Stimulated activated CD4-positive, alpha-beta T cell treated with anti-CD3 and anti-CD28 coated beads, Interleukin-4, amount 100 ng/mL, for 48 hours (primary cell): ENCODE data around the gene SIN3A.

ENCODE experiments used
- DNase-seq, 2 donors: peaks; one replicate each; pipeline ENCODE4 v3.0.0-alpha.2; 2020; ENCODE audit warnings: low read depth in 2 of 2

SIN3A gene

GRCh38 chr15:75380773-75381172 lies 70.7 kb downstream of the SIN3A start:
- no peak for DNase-seq

GRCh38 chr15:75371901-75372688 lies 79.4 kb downstream of the SIN3A start:
- DNase-seq, result no peak

- DNase-seq, result no peak
Measured at GRCh38 chr15:75371486-75371885, 80.0 kb downstream of the SIN3A start.

GRCh38 chr15:75369897-75370581 lies 81.5 kb downstream of the SIN3A start:
- DNase-seq, result no peak

- DNase-seq, result no peak
Measured at GRCh38 chr15:75368689-75369239, 82.7 kb downstream of the SIN3A start.

GRCh38 chr15:75367913-75368688 lies 83.4 kb downstream of the SIN3A start, which contains the start of gene MAN2C1:
Gene MAN2C1 (minus strand): TSS chr15:75368607. CDS start chr15:75368583, 24 bp downstream.
- DNase-seq, result peak; percentile 92 to 95

- DNase-seq, result no peak
Measured at GRCh38 chr15:75367406-75367912, 84.0 kb downstream of the SIN3A start.

- DNase-seq, result no peak
Measured at GRCh38 chr15:75367006-75367405, 84.5 kb downstream of the SIN3A start.

- DNase-seq, result no peak
Measured at GRCh38 chr15:75366163-75366562, 85.3 kb downstream of the SIN3A start.

- DNase-seq, result no peak
Measured at GRCh38 chr15:75364881-75365280, 86.6 kb downstream of the SIN3A start.

GRCh38 chr15:75363786-75364185 lies 87.7 kb downstream of the SIN3A start:
- no peak for DNase-seq

GRCh38 chr15:75362642-75363249 lies 88.7 kb downstream of the SIN3A start:
- DNase-seq, result no peak

- DNase-seq, result no peak
Measured at GRCh38 chr15:75361989-75362641, 89.4 kb downstream of the SIN3A start.

- DNase-seq, result no peak
Measured at GRCh38 chr15:75361361-75361988, 90.0 kb downstream of the SIN3A start.

GRCh38 chr15:75360856-75361255 lies 90.6 kb downstream of the SIN3A start:
- DNase-seq, result no peak

GRCh38 chr15:75360391-75360790 lies 91.1 kb downstream of the SIN3A start:
- no peak for DNase-seq

- DNase-seq, result no peak
Measured at GRCh38 chr15:75359537-75360250, 91.8 kb downstream of the SIN3A start.

- DNase-seq, result no peak
Measured at GRCh38 chr15:75358771-75359536, 92.5 kb downstream of the SIN3A start.
